GM21381 (cell line): Measurements from ENCODE around the gene CACYBP.

ENCODE experiments used
- ATAC-seq: cut with Tn5 transposase; IDR thresholded peaks from one replicate; pipeline ENCODE4 v1.9.1; 2021; ENCODE audit warnings: mild to moderate bottlenecking, moderate library complexity; ENCODE audit not compliant: unreplicated experiment

Gene CACYBP

DNA sequence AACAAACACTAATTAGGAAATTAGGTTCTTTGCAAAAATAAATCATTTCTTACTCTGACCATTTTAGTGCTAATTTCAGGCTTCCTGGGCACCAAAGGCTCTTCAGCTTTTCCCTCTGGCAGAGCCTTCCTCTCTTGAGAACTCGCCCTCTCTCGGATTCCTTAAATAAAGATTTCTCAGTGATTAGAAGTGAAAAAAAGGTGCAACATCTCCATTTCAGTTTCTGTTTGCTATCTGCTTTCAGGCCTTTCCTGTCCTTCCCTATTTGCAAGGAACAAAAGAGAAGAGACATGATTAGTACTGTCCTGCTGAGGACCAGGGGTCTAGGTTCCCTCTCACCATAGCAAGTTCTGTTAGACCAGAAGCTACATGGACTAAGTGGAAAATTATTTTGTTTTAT is 27.8 kb upstream of the CACYBP start:
- ATAC-seq: no peak

DNA sequence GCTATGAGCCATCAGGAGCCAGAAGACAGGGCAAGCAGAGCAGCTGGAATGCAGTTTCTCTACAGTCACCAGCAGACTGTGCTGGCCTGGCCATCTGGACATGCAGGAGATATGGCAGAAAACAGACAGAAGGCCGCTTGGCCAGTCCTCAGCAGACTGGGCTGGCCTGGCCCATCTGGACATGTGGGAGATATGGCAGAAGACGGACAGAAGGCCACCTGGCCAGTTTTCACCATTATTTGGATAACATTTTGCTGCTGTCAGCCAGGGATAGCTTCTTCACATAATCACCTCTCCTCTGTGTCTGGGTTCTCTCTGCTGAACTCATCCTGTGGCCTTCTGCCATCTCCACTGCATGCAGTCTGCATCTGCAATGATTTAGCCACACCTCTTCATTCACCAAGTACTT is 25.0 kb upstream of the CACYBP start:
- ATAC-seq: no peak

DNA sequence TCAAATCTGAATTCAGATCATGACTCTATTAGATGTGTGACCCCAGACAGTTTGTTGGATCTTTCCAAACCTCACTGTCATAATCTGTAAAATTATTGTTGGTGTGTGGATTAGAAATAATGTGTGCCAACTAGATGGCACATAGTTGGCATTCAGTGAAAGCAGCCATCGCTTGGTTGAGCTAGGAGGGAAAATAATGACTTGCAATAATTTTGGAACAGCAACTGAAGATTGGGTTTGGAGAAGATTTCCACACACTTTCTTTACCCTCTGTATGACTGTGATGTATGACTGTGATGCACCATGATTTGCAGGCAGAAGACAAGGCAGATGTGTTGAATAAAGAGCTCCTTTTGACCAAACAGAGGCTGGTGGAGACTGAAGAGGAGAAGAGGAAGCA is 24.0 kb upstream of the CACYBP start:
- no peak for ATAC-seq

DNA sequence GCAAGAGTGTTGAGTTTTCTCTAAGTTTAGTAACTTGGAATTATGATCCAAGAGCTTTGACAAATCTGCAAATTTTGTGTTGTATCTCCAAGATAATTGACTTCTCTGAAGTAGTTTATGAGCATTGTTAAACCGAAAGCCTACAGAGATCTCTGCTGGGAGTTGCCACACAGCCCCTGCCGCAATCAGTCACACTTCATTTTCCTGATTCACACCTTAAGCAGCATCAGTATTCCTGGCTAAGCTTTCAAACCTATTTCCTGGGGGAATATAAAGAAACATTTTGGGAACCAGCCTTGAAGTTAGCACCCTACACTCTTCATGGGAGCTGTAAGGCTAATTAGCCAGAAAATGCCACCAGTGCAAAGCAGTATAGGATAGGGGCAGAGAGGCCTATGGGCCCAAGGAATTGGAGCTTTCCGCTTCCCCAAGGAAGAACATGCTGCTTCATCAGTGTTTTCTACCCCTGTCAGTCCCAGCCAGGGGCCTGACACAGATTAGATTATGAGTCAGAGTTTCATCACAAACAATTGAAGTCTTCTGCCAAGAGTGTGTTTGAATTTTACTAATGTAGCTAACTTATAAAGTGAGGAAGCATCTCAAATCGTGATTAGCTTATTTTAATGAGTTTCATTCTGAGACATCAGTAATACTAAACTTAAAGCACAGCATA is 23.2 kb upstream of the CACYBP start:
- no peak for ATAC-seq

DNA sequence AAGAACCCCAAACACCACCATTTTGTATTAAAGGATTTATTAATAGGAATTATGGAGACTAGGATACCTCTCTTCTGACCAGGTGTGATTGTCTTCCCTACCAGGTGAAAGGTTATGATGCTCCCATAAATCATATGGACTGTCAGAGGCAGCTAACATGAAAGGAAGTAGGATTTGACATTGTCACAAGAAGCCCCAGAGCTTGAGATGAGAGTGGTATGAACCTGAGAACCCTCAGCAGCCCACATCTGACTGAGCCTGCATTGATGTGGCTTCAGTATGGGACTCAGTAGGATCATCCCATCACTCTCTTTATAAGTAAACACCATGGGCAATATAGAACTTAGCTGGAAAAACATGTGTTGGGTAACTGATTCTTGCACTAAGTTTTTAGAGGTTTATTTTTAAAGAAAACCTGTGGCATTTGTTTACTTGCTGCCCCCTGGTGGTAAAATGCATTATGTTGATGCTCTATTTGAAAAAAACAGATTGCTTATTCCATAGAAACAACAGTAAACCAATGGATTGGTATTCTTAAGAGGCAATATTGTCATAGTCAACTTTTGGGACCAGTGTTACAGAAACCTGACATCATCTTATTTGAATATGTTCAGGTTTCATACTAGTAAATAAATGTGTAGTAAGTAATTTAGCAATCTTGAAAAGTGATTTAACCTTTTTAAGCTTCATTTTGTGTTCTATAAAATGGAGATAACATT is 16.6 kb upstream of the CACYBP start:
- no peak for ATAC-seq

DNA sequence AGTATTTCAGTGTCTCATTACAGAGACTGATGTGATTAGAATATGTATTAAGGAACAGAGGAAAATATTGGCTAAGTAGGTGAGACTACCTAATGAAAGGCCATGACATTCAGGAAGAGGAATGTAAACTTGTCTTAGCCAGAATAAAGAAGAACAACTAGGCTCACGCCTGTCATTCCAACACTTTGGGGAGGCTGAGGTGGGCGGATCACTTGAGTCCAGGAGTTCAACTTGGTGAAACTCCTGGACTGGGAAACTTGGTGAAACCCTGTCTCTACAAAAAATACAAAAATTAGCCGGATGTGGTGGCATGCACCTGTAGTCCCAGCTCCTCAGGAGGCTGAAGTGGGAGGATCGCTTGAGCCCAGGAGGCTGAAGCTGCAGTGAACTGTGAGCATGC is 14.8 kb upstream of the CACYBP start:
- ATAC-seq: no peak

DNA sequence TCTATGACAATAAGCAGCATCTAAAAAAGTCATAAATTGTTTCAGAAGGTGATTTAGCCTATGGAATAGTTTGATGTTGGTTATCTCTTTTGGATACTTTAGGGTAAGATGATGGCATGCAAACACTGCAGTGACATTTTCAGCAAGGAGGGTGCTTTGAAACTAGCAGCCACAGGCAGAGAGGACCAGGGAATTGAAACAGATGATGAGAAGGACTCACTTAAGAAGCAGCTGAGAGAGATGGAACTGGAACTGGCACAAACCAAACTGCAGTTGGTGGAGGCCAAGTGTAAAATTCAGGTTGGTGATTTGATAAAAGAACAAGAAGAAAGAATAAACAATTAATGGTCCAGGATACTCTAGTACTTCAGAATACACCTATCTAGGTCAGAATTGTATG is 11.2 kb upstream of the CACYBP start:
- ATAC-seq: peak; percentile 48

DNA sequence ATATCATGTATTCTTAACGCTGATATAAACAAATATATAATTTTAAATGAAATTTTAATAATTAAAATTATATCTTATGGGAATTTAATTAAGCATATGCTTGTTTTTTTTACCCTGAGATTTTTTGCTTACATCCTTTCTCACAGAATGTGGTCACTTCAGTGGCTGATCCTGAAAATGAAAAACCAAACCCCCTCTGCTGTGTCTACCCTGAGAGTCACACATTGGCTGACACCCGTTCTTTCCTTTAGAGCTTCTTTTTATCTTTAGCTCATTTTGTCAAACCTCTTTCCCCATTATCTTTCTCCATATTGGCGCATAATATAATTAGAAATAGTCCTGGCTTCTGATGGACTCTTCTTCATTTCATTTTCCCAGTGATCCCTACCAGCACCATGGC is 10.8 kb upstream of the CACYBP start:
- ATAC-seq: no peak

DNA sequence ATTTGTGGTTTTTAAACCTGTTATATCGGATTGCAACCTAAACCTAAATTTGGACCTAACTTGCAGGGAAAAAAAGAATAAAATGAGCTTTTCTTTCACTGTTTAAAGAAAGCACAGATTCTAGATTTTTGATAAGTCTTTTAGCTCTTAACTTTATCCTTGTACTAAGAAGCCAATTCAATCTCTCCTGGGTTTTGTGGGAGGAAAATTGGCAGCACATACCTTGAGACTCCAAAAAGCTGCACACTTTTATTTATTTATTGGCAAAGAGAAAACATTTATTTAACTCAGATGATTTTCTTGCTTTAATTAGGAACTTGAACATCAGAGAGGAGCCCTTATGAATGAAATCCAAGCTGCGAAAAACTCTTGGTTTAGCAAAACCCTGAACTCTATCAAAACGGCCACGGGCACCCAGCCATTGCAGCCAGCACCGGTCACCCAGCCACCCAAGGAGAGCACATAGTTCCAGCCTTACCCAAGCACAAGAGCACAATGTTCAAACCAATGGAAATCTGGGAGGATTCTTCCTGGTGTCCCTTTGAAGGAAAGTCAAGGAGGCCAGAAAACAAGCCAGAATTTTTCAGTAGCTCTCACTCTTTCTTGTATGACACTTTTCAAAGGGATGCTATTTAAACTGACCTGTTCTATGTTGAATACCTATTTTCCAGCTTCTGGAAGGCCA is 10.1 kb upstream of the CACYBP start:
- no peak for ATAC-seq

DNA sequence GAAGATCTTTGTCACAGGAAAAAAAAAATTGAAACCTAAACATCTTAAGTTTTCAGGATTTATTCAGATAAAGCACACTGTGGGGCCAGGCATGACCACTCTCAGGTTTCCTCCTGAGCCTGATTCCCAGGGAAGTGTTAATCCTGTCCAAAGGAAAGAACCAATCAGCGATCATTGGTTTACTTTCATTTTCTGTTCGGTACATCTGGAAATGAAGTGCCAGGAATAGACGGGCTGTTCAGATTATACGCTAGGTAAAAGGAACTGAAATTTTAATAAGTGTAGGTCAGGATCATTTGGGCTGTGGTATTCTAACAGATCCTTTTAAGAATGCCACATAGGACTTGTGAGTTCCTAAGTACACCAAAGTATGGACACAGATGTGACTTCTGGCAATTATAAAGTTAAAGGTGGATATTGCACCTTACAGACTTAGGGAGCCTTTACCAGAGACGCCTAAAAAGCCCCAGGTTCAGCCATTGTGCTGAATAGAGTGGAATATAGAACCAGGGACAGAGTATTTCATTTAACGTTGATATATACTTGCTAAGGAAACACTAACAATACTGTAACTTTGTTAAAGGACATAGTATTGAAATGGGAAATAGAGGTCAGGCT is 9.3 kb upstream of the CACYBP start:
- no peak for ATAC-seq

DNA sequence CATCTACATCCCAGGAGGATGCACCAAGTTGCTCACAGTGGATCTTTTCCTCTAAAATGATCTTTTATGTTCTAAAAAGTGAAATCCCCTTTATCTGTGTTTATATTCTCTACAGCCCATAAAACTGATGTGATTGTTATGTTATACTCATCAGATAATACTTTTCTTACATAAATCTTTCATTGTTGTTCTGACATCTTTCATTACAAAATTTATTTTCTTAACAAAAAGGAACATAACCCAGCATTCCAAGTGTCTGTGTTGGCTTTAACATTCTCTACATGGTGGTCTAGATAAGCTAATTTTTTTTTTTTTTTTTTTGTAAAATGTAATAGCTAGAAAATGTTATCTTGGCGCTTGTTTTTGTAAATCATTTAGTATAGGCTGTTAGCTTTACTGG is 8.3 kb upstream of the CACYBP start:
- ATAC-seq: no peak

DNA sequence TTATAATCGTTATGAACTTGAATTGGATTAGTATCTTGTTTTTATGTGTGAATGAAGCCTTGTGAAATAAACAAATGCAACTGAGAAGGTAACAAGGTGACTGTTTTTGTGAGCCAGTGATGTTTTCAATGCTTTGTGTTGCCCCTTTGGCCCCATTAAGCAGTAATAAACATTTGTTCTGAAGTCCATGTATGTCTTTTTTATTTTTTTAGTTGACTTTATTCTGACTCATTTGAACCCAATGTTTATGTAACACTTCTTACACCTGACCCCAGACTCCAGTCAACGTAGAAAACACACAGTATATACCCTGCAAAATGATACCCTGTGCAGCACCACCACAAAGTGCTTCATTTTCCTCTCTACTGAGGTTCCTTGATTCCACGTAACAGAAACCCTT is 4.6 kb upstream of the CACYBP start:
- no peak for ATAC-seq

DNA sequence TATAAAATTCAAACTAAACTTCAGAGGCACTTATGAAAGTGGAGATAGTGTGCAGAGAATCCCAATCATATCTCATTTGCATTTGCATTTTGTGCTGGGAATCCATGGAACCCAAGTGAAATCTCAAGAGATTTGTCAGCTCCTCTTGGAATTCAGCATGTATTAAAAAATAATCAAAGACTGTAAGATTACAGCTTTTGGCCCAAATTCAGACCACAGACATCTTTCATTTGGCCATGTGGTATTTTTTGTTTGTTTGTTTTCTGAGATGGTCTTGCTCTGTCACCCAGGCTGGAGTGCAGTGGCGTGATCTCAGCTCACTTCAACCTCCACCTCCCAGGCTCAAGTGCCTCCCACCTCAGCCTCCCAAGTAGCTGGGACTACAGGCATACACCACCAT is 3.8 kb upstream of the CACYBP start:
- ATAC-seq: no peak

DNA sequence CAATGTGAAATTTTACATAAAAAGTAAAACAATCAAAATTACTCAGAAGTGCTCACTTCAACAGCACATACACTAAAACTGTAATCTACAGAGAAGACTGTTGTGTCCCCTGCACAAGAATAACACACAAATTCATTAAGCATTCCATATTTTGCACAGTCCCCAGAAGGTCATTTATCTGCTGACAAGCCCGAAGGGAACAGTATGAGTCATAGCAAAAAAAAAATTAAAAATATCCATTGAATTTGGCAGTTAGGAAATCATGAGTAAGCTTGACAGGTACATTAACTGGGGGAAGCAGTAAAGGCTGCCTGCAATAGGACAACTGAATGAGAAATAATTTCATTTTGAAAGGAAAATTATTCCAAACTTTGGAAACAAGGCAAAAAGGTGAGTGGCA is 3.3 kb upstream of the CACYBP start:
- ATAC-seq: no peak

DNA sequence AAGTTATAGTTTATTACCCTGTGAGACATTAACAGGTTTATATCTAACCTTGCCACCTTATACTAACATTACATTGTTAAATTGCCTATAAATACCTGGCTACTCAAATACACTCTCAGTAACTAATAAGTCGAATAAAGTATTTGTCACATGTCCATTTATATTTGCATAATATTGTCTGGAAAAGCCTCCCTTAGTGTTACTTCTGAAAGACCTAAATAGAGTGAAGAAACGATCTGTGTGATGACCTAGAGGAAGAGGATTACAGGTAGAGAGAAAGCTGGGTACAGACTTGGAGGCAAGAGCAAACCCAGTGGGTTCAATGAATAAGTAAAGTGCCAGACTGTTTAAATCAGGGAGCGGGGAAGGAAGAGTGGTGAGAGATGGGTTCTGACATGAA is 2.7 kb upstream of the CACYBP start:
- no peak for ATAC-seq

DNA sequence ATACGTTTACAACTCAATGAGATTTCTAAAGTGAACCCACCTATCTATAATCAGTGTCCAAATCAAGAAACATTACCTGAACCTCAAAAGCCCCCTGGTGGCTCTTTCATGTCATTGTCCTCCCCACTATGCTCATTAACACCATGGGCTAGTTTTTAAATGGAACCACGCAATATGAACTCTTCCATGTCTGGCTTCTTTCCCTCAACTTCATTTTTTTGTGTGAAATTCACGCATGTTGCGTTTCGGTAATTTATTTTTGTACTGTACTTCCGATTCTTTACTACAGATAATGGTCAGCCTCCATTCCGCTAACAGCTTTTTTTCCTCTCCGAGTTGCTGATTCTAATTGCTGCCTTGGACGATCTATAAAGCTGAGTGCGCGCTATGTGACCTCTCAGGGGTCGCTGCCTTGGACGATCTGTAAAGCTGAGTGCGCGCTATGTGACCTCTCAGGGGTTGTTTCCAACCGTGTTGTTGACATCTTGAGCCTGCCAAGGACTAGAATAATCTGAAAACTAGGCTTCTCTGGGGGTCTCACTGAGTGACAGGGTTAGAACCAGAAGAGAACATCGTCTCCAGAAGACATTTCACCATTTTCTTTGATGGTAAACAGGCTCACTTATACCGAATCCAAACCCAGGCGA is 1.1 kb upstream of the CACYBP start:
- peak; percentile 0 for ATAC-seq

DNA sequence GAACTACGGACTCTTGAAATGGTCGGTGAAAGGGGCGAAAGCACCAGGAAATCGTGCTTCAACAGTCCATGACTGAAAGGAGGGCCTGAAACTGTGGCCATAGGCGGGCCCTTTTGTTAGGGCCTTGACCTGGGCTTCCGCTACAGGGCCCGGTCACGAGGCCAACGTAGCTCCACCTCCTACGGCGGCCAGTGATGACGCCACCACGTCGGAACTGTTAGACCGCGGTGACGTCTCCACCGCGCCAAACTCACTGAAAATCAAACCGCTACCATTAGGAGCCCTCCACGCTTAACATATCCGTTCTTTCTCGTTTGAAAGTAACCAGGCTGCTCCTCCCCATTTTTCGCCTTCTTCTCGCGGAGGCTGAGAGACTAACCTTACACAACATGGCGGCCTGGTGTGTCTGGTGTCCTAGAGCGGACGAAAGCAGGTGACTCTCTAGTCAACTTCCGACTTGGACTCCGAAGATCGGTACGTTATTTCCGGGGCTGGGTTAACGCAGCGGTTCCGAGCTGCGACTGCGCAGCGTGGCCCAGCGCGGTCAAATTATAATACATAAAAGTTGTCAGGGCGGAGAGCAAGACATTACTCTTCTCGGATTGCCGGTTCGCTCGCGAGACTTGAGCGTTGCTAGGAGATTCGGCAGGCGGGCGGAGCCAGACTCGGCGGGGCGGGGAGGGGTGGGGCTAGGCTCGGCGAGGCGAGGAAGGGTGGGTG is 371 bp upstream of the CACYBP start:
- ATAC-seq: peak; percentile 67

DNA sequence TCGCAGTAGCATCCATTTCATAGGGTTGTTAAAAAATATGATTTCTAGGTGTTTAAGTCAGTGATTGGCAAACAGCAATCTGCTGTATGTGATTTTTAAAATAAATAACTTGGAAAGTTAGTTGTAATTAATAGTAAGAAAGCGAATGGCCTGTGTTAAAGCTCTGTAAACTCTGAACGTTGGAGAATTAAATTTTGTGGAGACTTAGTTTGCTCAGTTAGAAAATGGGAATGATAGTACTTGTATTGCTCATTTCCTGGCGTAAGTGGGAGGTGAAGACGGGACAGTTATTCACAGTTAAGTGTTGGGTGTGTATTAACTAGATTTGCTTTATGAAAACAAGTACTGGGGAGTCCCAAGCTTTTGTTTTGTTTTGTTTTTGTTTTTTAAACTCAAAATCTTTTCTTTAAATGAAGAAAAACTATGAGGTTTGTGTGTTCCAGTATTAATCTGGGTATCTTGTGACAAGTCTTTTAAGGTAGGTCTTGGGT is 995 bp downstream of the CACYBP start:
- ATAC-seq: no peak

DNA sequence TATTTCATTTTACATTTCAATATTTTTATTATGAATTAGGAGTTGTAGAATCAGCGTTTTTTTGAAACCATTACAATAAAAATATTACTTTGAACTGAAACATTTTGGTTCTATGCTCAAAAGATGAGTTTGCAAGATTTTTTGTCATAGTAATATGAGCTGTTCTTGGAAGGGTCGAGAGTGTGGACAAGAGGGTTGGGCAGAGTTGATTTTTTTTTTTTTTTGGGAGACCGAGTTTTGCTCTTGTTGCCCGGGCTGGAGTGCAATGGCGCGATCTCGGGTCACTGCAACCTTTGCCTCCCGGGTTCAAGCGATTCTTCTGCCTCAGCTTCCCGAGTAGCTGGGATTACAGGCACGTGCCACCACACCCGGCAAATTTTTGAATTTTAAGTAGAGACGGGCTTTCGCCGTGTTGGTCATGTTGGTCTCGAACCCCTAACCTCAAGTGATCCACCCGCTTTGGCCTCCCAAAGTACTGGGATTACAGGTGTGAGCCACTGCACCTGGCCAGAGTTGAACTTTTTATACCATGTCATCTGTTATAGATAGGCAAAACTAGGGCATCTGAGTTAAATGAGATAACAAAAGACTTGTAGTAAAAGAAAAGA is 3.3 kb downstream of the CACYBP start:
- no peak for ATAC-seq

DNA sequence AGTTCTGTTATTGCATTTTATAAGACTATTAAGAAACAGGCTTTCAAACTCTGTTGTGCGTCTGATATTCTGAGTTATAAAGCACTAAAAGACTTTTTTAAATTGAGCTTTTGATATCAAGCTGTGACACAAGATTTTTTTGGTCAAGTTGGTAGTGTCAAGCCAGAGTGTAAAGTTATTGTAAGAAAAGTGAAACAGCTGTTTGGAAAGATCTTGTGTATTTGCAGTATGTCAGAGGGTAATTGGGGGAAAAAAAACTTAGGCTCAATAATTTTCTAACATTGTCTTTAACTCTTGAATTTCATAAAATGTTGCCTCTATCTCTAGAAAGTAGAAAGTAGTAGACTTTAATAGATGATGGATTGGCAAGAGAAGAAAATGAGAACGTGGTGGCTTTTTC is 3.8 kb downstream of the CACYBP start:
- no peak for ATAC-seq
